ENCODE measurements around the gene TPK1.
"Not testable (repeated sequence)": the region's sequence is repeated elsewhere in the genome, so short reads cannot be mapped to it uniquely, and the experiment has no call there.

TPK1 gene

DNA sequence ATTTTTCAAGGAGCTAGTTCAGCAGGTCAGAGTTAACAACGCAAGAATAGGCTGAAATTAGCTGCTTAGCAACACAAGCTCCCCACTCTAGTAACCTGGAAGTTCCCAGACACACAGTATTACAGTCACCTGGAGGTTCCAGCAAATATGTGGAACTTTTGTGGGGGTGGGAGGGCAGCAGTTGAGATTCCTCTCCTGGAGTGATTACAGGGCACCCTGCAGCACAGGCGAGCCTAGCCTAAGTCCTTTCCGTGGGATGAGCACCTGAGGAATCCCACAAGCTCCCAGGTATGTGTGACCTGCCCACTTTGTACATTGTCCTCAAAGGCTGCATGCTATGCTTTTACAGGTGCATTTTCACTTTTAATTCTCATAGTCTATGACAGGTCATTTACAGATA, 13.6 kb downstream of the TPK1 start:
- DNase-seq: no peak

DNA sequence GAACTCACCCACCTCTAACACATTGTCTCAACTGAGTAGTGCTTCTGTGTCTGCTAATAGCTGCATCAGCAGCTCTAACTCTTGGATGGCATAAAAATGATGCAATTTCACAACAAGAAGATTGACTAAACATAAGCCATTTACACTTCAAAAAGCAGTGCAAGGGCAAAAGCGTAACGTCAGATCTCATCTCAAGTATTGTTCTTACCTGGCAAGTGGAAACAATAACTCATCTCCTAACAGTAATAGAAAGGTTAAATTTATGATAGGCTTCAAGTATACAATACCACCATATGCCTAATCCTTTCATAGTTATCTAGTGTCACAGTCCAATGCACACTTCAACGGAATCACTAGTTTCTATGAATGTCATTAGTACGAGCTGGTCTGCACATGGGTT, 14.8 kb downstream of the TPK1 start:
- no peak for DNase-seq

DNA sequence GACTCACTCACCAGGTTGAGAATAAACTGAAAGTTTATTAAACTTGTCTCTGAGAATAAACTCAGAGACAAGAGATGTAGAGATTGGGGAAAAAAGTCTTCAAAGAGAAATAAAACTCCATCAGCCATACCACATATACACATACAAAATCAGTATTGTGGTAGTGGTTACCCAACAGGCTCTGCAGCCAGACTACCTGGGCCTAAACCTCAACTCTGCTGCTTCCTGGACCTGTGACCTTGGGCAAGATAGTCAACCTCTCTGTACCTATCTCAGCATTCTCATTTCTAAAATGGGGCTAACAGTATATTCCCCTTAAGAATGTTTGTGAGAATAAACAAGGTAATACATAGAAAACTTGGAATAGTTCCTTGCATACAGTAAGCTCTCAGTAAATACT, 15.3 kb downstream of the TPK1 start:
- DNase-seq: no peak

DNA sequence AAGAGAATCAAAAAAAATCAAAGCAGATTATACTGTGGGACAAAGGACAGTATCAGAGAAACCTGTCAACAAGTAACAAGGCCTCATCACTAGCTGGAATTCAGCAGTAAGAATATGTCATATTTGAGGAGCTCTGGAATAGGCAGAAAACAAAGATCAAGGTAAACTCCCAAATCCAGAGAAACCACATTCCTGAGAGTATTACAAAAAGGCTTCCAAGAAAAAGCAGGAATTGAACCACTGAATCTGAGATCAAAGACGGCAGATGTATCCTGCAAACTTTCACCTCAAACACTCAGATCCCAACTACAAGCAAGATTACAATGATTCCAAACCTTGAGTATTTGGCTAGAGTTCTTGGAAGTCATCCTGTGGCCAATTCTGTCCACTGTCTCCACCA, 16.3 kb downstream of the TPK1 start:
- no peak for DNase-seq

DNA sequence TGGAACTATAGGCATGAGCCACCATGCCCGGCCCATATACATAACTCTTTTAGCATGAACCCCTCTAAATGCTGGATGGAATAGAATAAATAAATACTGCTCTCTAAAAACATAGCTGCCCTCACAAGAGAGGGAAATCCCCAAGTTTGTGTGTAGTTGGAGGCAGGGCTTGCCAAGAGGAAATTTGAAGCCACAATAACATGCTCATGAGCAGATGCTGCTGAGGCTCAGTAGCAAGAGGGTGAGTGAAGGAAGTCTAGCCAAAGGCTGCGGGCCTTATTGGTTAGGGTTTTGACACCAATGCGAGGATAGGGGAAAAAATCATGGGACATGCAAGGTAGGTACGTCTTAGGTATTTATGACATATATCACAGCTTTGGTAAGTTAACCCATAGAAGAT, 17.3 kb downstream of the TPK1 start:
- DNase-seq: peak; percentile 13

DNA sequence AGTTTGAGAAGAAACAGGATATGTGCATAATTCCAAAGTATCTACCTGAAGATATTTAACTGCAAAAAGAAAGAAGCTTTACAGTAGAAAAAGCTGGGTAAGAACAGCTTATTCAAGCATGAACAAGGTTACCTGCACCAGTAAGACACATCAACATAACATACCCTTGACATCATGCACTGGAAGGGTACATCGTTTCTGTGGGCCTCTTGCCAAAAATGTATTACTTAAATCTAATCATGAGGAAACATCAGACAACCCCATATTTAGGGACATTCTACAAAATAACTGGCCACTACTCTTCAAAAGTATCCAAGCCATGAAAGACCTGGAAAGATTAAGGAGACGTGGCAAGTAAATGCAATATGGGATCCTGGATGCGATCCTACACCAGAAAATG, 18.9 kb downstream of the TPK1 start:
- no peak for DNase-seq

DNA sequence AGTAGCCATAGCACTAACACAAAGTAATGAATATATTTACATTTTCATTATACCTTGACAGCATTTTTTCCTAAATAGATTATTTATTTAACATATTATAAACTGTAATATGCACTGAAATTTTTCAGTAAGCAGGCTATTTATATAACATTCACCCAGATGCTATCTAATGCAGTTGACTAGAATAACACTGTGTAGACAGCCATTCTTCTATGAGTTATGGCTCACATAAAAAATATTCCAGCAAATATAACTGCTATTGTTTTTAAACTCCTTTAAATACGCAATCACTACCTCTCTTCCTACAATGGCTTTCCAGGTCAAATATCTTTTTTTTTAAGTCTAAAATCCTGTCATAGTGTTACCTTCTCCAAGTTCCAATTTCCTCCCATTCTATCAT, 21.6 kb downstream of the TPK1 start:
- DNase-seq: no peak

DNA sequence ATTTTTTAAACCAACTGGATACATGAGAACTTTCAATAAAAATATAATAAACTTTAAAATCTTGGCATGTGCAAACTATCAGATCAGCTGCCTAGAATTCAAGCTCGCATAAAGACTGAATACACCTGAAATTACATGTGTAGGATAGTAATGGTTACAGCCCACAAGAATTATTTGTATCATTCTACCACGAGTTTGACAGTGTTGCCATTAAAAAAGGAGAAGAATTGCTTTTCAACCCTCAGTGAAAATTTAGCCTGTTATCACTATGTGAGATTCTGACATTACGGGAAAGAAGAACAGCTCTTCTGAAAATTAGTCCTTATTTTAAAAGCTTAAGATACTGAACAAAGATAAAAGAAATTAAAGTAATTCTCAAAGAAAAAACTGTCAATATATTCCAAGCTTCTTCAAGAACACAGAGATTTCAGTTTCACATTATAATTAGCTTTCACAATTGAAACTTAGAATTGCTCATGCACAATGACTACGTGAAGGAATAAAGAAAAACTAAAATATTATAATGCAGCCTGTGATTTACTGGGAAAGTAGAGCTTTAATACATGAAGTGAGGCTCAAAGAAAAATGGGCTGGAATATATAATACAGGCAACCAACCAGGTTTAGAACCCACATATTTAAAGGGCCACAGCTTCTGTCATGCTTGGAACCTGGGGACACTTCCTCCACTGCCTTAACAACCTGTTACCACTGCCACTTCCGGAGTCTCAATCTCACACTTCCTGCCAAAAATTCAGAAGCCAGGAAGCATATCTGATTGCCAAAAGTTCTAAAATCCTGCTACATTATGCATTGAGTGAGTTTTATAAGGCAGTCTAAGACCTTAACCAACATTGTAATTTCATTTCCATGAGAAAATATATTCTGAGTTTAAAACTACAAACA, 23.2 kb downstream of the TPK1 start:
- no peak for DNase-seq

DNA sequence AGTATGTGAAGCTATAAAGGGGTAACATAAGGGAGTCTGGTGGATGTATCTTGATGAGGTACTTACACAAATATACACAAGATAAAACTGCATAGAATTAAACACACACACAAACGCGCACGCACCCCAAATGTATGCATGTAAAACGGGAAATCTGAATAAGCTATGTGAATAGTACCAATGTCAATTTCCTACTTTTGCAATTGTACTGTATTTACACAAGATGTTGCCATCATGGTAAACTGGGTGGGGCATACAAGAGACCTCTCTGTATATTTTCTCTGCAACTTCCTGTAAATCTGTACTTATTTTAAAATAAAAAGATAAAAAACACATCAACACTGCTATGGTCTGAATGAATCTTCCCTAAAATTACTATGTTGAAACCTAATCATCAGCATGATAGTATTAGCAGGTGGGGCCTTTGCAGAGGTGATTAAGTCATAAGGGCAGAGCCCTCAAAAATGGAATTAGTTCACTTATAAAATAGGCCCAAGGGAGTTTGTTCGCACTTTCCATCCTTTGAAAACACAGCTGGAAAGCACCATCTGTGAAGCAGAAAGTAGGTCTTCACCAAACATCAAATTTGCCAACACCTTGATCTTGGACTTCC, 30.1 kb downstream of the TPK1 start:
- no peak for DNase-seq

DNA sequence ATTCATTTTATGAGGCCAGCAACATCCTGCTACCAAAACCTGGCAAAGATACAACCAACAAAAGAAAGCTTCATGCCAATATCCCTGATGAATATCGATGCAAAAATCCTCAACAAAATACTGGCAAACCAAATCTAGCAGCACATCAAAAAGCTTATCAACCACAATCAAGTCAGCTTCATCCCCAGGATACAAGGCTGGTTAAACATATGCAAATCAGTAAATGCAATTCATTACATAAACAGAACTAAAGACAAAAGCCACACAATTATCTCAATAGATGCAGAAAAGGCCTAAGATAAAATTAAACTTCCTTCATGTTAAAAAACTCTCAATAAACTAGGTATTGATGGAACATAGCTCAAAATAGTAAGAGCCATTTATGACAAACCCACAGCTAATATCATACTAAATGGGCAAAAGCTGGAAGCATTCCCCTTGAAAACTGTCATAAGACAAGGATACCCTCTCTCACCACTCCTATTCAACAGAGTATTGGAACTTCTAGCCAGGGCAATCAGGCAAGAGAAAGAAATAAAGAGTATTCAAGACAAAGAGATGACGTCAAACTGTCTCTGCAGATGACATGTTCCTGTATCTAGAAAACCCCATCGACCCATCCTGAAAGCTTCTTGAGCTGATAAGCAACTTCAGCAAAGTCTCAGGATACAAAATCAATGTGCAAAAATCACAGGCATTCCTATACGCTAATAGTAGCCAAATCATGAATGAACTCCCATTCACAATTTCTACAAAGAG, 35.0 kb downstream of the TPK1 start:
- not testable (repeated sequence) for DNase-seq

DNA sequence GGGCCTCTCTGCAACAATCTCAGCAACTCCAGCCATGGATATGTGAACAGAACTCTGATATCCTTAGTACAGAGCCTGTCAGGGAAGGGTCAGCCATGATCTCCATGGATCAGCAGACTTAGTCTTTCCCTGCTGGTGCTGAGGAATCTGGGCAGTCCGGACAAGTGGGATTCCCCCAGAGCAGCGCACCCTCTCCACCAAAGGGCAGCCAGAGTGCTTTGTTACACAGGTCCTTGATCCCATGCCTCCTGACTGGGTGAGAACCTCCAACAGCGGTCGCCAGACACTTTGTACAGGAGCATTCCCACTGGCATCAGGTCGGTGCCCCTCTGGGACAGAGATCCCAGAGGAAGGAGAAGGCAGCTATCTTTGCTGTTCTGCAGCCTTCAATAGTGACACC, 38.9 kb downstream of the TPK1 start:
- no peak for DNase-seq

DNA sequence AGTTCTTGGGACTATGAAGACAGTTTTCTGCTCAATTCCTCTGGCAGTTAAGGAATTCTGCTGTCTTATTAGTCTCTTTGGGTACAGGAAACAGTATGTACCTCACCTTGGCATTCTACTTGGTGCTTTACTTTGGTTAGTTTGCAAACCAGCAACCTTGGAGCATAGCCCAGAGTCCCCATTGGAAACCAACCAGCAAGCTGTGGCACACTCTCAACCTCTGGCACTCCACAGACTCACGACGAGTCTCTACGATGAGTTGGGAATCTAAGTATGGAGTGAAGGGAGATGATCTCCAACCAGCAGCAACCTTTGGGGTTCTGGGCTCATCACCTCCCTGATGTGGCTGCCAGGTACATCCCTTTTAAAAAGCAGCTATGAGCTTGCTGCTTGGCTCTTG, 43.8 kb downstream of the TPK1 start:
- DNase-seq: no peak

DNA sequence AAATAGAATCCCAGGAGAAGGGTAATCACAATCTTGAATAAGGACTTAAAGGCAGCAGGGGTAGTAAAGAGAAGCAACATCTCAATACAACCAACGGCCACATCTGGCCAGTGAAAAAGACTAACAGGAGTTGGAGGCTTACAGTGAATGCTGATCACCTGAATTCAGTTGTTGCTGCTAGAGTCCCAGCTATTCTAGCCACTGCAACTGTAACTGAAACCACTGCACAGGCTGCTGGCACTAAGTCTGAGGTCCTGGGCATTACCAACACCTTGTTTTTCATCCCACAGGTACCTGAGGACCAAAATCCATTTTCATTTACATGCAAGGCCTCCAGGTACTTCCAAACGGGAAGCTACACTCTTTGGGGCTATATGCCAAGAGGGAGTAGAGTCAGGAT, 44.4 kb downstream of the TPK1 start:
- no peak for DNase-seq

DNA sequence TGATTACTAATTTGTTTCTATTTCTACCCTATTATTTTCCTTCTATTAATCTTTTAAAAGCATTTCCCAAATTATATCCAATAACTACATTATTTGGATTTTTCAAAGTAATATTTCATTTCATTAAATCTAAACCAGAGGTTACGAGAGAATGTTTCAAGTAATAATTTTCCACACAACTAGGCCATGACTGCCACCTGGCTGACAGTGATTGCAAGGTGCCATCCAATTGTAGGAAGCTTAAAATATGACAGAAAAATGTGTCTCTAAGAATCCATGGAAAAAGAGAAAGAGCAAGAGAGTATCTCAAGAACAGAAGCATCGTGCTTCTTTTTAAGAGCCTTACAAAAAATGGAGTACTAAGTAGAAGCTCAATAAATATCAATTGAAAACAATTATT, 48.7 kb downstream of the TPK1 start:
- DNase-seq: no peak

DNA sequence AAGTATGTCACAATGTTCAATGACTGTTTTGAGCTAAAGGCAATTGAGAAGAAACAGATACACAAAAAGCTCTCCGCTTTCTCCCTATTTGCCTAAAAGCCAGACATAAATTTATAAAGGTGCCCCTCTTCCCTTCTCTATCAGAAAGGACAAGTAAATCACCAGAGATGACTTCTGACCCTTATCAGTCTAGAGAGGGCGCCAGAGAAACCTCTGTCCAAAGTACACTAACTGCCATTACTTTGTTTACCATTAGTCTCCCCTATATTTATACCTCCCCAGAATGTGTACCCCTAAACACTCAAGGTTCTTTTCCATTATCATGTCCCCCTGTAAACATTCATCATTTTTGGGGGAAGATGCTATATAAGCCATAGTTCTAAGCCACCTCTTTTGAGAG, 49.3 kb downstream of the TPK1 start:
- no peak for DNase-seq

DNA sequence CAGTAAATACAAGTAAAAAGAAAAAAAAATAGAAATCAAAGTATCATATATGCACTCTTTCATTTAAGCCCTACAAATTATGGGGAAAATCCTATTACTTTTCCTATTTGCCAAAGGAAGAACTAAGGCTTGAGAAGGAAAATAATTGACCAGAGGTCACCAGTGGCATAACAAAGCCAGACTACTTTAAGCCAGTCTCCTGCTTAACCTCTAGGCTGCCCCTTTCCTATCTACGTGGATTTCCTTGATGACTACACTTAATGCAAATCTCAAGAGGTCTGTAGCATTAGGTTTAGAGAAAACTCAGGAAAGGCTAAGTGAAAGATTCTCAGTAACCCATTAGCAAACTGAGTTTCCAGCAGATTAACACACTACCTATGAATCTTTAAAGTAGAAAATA, 49.8 kb downstream of the TPK1 start:
- DNase-seq: no peak

DNA sequence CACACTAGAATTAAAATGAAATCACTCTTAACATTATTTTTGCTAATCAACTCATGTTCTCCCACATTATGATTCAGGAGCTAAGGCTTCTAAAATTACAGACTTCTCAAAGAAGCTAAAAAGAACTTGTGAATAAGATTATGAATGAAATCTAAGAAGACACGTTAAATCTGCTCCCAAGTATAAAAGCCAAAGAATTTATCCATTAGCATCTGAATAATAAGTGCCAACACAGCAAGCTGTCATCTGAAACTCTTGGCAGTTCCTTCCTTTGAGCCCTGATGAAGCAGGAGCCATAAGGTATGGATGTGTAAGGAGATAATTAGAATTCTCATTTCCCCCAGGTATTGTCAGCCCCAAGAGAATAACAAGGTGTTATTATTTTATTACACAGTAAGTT, 50.3 kb downstream of the TPK1 start:
- DNase-seq: no peak

DNA sequence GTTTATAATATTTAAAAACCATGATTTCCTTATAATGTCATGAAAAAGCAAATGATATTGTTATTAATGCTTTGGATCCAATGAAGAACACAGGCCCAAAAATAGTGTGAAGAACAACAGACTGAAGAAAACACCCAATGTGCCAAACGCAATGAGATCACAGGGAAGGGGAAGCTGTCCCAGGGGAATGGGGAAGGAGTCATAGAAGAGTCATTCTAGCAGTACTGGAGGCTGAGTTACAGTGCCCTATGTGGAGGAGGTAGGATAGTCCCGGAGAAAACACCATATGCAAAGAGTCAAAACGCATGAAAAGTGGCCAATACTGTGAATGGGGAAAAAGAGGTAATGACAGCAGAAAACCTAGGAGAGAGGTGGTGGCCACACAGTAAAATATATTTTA, 50.9 kb downstream of the TPK1 start:
- DNase-seq: peak; percentile 48

DNA sequence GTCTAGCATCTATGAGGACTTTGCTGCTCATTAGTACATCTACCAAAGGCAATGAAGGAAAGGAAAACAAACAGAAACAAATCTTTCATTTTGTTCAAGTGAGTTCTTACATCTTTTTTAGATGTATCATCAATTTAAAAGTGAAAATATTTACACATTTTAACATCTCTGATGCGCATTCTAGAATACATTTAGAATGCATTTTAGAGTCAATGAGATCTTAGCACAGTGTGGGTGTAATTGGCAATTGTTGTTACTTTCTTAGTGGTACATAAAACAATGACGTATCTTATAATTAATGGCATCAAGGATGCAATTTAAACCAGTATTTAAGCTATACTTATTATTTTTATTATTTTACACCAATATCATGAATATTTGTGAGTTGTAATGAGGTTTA, 51.4 kb downstream of the TPK1 start:
- DNase-seq: no peak

DNA sequence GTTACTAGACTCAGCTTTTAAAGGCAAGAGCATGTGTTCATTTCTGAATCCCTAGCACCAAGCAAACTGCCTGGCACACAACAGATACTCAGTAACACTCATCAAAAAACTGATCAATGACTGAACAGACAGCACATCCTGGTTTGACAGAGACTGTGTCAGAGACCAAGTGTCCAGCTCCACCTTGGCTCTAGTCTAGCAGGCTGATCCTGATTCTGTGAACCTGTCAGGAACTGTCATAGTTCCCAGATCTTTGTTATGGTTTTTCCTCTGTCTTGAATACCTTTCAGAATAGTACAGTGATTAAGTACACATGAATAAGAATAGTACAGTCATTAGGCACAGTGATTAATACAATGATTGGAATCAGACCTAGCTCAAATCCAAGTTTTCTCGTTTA, 53.0 kb downstream of the TPK1 start:
- DNase-seq: no peak

DNA sequence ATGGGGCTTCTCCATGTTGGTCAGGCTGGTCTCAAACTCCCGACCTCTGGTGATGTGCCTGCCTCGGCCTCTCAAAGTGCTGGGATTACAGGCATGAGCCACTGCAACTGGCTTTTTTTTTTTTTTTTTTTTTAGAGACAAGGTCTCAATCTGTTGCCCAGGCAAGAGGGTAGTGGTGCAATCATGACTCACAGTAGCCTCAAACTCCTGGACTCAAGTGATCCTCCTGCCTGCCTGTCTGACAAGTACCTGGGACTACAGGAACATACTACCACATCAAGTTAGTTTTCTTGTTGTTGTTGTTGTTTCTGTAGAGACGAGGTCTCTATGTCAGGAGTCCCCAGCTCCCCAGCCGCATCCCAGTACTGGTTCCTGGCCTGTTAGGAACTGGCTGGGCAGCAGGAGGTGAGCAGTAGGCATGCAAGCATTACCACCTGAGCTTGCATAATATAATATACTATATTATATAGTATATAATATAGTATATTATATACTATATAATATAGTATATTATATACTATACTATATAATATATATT, 55.7 kb downstream of the TPK1 start:
- no peak for DNase-seq

DNA sequence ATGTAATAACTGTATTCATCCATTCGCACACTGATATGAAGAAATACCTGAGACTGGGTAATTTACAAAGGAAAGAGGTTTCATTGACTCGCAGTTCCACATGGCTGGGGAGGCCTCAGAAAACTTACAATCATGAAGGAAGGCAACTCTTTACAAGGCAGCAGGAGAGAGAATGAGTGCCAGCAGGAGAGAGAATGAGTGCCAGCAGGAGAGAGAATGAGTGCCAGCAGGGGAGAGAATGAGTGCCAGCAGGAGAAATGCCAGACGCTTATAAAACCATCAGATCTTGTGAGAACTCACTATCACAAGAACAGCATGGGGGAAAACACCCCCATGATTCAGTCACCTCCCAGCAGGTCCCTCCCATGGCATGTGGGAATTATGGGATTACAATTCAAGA, 58.0 kb downstream of the TPK1 start:
- DNase-seq: not testable (repeated sequence)
